ENCODE results near the gene PTPRG.

- TF ChIP-seq POLR2A (IDR thresholded peaks at IDR 0.05; ENCODE audit: low read depth, low read length) = no peak
- TF ChIP-seq POLR2AphosphoS5 (IDR thresholded peaks at IDR 0.05; ENCODE audit: low read depth, low read length) = no peak
- no peak for TF ChIP-seq TAF1 (IDR thresholded peaks at IDR 0.05; ENCODE audit: borderline replicate concordance, low read depth, low read length)
Observed at GRCh38 chr3:61778095-61778494, 216.7 kb downstream of the PTPRG start.
